IPS-NIHi11 (cell line): ENCODE results near the gene SLC3A2.
"Not testable (repeated sequence)": the region's sequence is repeated elsewhere in the genome, so short reads cannot be mapped to it uniquely, and the experiment has no call there.

ENCODE experiments used
- DNase-seq: peaks from one replicate; pipeline ENCODE4 v3.0.0; 2012; ENCODE audit warnings: mixed read lengths, low spot score

SLC3A2 gene

DNA sequence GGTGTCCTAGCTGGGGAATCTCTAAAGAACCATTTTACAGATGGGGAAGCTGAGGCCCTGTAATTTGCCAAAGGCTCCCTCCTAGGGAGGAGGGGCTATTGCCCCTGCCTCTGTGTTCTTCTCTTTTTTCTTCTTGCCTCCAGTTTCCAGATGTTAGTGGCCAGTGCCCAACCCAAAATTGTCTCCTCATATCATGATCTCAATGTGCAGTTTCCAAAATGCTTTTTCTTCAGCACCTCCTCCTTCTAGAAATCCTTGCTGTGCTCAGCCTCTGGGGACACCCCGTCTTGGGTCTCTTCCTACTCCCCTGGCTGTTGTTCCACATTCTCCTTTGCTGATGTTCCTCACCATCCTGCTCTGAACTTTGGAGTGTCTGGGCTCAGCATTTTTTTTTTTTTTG, 50.0 kb downstream of the SLC3A2 start:
- DNase-seq = no peak

DNA sequence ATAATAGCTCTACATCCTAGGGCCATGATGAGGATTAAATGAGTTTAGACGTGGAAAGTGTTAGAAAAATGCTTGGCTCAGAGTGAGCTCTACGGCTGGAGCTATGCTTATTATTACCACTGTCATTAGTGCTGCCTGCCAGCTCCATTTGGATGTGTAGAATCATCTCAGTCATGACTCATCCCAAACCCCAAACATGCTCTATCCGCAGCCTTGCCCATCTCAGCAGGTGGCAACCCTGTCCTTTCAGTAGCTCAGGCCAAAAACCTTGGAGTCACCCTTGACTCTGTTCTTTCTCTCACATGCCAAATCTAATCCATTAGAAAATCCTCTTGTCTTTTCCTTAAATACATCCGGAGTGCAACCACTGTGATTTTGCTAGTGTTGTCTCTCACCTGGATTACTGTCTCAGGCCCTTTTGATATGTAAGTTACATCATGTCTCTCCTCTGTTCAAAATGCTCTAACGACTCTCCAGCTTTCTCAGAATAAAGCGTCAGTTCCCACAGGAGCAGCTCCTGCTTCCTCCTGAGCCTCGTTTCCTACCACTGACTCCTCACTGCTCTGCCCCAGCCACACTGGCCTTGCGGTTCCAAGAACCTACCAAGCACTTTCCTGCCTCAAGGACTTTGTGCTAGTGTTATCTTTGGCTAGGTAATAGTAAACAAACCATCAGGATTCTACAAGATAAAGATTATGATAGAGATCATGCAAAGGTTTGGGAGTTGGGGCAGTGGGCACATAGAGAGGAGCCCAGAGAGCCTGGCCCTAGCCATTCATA, 51.0 kb downstream of the SLC3A2 start:
- DNase-seq = no peak

DNA sequence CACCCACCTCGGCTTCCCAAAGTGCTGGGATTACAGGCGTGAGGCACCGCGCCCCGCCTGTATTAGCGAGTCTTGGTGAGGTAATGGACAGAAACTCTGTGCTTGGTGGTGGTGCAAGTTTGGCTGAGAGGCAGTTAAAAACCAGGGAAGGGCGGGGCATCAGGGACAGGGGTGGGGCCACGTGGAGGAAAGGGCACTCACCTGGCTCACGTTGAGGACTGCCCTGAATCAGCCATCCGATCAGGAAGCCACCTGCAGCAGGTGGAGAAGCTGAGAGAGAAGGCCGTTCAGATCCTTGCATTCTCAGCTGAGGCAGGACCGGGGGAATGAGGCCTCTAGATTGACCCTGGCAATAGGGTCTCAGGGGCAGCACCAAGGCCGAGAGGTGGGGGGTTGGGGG, 52.6 kb downstream of the SLC3A2 start:
- DNase-seq = no peak

DNA sequence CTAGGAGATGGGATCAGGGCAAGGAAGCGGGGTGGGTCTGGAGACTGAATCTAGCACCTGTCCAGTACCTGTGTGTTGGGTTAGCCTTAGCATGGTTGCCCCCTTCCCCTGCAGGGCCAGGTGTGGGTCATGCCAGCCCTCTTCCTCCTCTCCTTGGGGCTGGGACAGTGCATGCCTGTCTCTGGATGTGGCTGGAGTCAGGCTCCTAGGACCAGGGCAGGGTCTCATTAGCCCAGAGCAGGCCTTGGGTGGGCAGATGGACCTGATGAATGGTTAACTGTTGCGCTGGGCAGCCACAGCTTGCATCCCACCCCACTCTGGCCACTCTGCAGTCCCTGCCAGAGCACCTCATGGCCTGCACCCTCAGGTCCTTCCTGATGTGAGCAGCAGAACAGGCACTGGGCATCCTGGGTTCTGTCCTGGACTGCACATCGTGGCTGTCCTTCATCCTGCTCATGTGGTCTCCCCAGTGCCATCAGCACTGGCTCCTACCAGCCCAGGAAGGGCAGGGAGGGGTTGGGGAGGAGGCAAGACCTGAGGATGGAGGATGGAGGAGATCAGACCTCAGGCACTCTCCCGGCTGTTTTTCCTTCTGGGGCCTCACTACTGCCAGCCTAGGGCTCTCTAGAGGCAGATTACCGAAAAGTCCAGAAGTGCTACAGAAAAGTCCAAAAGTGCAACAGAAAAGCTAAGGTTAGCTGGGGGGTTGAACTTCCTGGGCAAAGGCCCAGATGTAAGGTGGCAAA, 53.2 kb downstream of the SLC3A2 start:
- no peak for DNase-seq

DNA sequence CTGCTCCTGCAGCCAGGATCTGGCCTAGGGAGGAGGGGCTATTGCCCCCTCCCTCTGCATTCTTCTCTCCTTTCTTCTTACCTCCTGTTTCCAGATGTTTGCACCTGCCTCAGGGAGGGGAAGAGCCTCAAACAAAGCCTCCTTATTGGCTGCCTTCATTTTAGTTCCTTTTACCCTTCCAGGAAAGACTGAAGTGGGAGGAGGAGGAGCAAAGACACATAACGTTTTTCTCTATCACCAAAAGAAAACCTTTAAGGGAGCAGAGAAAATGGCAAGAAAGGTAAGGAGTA, 53.7 kb downstream of the SLC3A2 start:
- DNase-seq = no peak

DNA sequence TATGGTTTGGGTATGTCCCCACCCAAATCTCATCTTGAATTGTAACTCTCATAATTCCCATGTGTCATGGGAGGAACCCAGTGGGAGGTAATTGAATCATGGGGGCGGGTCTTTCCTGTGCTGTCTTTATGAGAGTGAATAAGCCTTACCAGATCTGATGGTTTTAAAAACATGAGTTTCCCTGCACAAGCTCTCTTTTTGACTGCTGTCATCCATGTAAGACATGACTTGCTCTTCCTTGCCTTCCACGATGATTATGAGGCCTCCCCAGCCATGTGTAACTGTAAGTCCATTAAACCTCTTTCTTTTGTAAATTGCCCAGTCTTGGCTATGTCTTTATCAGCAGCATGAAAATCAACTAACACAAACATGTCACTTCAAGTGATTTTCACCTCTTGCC, 56.8 kb downstream of the SLC3A2 start:
- not testable (repeated sequence) for DNase-seq
